Measurements from ENCODE around the gene ABCD3.
"Not testable (repeated sequence)": the region's sequence is repeated elsewhere in the genome, so short reads cannot be mapped to it uniquely, and the experiment has no call there.

Gene ABCD3

DNA sequence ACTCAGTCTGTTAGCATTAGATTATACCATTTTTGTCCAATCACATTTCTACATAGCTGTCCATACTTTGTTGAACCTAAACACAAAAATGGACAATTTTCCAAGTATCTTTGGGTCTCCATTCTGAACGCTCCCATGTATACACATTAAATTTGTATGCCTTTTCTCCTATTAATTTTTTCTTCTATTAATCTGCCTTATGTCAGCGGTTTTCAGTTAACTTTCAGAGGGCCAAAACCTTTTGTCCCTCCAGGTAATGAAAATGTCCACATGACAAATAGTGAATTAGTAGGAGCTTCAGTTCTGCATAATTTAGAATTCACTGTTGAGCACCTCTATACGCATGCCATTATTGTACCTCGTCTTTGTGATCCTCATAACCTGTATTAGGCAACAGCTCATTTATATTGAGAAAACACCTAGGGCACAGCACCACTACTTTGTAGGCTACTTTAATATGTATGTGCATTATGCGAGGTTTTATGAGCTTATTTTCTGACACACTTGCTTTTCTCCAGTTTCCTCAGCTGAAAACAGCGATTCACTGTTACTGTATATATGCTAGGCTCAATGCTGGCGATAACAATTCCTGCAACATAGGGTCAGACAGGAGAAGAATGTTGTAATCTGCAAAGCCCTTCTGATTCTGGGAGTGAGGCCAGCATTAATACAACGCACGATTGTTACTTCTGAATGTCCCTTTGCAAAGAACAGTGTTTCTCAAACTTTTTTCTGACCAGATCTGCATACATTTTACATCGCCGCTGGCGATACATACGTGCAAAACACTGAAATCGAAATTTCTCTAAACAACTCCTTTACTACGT, 1.1 kb upstream of the ABCD3 start:
- DNase-seq: no peak

DNA sequence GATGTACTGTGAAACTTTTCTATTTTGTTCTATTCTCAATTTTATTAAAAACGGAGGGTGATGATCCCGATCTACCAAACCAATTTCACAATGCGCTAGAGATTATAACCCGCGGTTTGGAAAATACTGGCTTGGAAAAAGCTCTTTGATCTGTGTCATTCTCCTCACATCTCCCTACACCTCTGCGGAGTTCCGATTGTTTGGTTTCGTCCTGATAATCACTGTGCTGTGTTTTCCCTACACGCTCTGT, 536 bp upstream of the ABCD3 start:
- DNase-seq: no peak

GRCh38 chr1:94418664-94419655, 771 bp downstream of the ABCD3 start:
- DNase-seq: no peak

GRCh38 chr1:94422115-94422820, 4.1 kb downstream of the ABCD3 start:
- no peak for DNase-seq

- no peak for DNase-seq
These were observed 7.8 kb downstream of the ABCD3 start for GRCh38 chr1:94425821-94426484.

DNA sequence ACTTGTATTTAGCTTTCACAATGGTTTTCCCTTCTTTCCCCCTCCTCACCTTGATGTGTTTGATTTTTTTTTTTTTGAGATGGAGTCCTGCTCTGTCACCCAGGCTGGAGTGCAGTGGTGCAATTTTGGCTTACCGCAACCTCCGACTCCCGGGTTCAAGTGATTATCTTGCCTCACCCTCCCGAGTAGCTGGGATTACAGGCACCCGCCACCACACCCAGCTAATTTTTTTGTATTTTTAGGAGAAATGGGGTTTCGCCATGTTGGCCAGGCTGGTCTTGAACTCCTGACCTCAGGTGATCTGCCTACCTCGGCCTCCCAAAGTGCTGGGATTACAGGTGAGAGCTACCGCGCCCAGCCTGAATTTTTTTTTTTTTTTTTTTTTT, 8.3 kb downstream of the ABCD3 start:
- not testable (repeated sequence) for DNase-seq

DNA sequence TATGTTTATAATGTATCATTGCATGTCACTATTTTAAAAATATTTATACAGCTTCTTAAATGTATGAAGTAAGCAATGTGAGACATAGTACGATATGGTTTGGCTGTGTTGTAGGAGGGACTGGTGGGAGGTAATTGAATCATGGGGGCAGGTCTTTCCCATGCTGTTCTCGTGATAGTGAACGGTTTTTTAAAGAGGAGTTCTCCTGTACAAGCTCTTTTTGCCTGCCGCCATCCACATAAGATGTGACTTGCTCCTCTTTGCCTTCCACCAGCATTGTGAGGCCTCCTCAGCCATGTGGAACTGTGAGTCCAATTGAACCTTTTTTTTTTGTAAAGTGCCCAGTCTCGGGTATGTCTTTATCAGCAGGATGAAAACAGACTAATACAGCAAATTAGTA, 10.3 kb downstream of the ABCD3 start:
- DNase-seq: no peak

DNA sequence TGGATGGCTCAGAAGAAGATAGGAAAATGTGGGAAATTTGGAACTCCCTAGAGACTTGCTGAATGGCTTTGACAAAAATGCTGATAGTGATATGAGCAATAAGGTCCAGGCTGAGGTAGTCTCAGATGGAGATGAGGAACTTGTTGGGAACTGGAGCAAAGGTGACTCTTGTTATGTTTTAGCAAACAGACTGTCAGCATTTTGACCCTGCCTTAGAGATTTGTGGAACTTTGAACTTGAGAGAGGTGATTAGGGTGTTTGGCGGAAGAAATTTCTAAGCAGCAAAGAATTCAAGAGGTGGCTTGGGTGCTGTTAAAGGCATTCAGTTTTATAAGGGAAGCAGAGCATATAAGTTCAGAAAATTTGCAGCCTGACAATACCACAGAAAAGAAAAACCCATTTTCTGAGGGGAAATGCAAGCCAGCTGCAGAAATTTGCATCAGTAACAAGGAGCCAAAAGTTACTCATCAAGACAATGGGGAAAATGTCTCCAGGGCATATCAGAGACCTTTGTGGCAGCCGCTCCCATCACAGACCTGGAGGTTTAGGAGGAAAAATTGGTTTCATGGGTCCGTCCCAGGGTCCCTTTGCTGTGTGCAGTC, 10.8 kb downstream of the ABCD3 start:
- DNase-seq: not testable (repeated sequence)

GRCh38 chr1:94430066-94430465, 11.9 kb downstream of the ABCD3 start:
- not testable (repeated sequence) for DNase-seq

DNA sequence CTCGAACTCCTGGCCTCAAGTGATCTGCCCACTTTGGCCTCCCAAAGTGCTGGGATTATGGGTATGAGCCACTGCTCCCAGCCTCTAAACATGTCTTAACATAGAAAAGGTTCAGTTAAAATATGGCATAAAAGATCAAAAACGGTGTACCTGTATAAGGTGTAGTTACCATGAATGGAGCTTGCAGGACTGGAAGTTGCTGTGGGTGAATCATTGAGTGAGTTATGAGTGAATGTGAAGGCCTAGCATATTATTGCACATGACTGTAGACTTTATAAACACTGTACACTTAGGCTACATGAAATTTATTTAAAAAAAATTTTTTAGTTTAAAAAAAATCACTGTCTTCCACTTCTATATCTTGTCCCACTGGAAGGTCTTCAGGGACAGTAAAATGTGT, 15.7 kb downstream of the ABCD3 start:
- no peak for DNase-seq

- DNase-seq: no peak
These were observed 16.3 kb downstream of the ABCD3 start for GRCh38 chr1:94434365-94435045.

DNA sequence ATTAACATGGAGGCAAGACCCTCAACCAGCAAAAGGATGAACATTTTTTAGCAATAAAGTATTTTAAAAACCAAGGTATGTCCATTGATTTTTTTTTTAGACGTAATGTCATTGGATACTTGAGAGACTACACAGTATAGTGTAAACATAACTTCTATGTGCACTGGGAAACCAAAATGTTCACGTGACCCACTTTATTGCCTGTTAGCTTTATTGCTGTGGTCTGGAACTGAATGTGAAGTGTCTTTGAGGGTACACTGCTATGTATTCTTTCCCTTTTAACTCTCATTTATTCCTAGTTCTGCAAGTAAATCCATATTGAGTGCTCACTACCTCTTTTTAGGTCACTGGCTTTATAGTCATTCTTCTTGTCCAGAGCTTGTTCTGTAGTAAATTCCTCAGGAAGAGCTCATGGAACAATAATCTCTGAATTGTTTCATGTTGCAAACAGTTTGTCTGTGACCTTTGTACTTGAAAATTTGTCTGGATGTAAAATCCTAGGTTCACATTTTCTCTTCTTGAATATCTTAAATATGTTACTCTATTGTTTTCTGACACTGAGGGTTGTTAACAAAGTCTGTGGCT, 20.6 kb downstream of the ABCD3 start:
- no peak for DNase-seq

DNA sequence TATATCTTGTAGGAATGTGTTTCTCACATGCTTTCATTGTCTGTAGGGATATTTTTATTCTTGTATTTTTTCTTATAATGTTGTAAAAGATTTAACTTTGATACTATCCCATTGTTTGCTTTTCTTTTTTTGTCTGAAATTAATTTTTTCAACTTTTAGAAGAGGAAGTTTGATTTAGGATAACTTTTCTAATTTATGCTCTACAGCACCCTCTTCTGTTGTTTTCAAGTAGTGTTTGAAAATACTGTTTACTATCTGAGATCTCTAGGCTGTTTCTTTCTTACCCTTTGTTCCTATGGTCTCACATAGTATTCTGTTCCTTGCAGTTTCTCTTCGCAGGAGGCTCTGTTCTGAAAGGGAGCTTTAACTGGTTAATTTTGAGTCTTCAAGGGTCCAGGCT, 21.9 kb downstream of the ABCD3 start:
- DNase-seq: no peak

- DNase-seq: not testable (repeated sequence)
These were observed 24.9 kb downstream of the ABCD3 start for GRCh38 chr1:94443067-94443466.

GRCh38 chr1:94444819-94445218, 26.6 kb downstream of the ABCD3 start:
- DNase-seq: not testable (repeated sequence)

DNA sequence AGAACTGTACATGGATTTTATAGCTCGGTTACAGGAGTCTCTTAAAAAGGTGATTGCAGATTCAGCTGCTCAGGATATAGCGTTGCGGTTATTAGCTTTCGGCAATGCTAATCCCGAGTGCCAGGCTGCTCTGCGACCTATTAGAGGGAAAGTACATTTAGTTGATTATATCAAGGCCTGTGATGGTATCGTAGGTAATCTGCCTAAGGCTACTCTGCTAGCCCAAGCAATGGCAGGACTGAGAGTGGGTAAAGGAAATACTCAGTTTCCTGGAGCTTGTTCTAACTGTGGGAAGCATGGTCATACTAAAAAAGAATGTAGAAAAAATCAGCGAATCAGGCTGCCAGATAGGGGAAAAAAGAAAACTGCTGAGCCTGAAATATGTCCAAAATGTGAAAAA, 27.5 kb downstream of the ABCD3 start:
- not testable (repeated sequence) for DNase-seq

DNA sequence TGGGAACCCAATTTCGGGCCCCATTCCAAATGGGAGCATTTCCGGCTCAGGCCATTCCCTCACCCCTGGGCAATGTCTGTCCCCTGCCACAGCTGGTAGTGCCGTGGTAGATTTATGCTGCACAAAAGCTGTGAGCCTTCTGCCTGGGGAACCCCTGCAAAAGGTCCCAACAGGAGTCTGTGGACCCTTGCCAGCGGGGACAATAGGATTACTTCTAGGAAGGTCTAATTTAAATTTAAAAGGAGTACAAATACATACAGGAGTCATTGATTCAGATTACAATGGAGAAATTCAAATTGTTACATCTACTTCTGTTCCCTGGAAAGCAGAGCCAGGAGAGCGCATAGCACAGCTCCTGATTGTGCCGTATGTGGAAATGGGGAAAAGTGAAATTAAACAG, 28.0 kb downstream of the ABCD3 start:
- DNase-seq: not testable (repeated sequence)

- DNase-seq: not testable (repeated sequence)
These were observed 30.6 kb downstream of the ABCD3 start for GRCh38 chr1:94448741-94449140.

DNA sequence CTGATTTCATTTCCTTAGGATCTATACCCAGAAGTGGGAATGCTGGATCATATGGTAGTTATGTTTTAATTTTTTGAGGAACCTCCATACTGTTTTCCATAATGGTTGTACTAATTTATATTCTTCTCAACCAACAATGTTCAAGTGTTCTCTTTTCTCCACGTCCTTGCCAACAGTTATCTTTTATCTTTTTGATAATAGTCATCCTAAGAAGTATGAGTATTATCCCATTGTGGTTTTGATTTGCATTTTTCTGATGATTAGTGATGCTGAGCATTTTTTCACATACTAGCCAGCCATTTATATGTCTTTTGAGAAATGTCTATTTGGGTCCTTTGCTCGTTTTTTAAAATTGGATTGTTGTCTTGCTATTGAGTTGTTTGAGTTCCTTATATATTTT, 38.5 kb downstream of the ABCD3 start:
- DNase-seq: no peak

DNA sequence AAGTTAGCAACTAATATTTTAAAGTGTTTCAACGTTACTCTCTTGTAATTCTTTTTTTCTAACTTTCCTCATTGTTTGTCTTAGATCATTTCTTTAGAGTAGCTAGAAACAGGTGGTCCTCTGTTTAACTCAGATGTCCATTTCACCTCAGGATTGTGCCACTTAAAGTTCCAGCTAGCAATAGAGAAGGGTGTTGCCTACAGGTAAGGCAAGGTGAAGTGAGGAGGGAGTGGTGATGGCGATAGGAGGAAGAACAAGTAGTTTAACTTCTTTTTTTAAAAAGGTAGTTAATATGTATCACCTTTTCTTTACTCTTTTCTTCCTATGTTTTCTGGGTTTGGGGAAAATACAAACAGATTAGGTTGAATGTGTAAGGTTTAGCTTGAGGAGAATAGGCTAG, 44.4 kb downstream of the ABCD3 start:
- DNase-seq: no peak

- DNase-seq: no peak
These were observed 45.0 kb downstream of the ABCD3 start for GRCh38 chr1:94463056-94463764.

Data from stimulated activated CD4-positive, alpha-beta T cell treated with anti-CD3 and anti-CD28 coated beads, Interleukin-4, amount 100 ng/mL, for 4 hours (primary cell).